GM21423 (cell line): ENCODE data around the gene ARSB.

ENCODE experiments used
- ATAC-seq: cut with Tn5 transposase; IDR thresholded peaks from one replicate; pipeline ENCODE4 v1.9.1; 2021; ENCODE audit warnings: mild to moderate bottlenecking, moderate library complexity; ENCODE audit not compliant: unreplicated experiment

The ARSB gene

GRCh38 chr5:78731884-78732283, 253.2 kb downstream of the ARSB start:
- no peak for ATAC-seq

- ATAC-seq, result no peak
Observed at GRCh38 chr5:78730300-78731094, 254.6 kb downstream of the ARSB start.

GRCh38 chr5:78727786-78728761, 257.0 kb downstream of the ARSB start:
- ATAC-seq, result peak; percentile 87
